Measurements from ENCODE around the gene COLQ.
"Not testable (repeated sequence)": the region's sequence is repeated elsewhere in the genome, so short reads cannot be mapped to it uniquely, and the experiment has no call there.

COLQ gene

GRCh38 chr3:15521573-15521965 is at the start of gene COLQ:
TSS of gene COLQ (minus strand) at chr3:15521706. CDS start at chr3:15521625, 81 bp downstream.
- no peak for DNase-seq

- DNase-seq: no peak
These were observed 41.7 kb upstream of the COLQ start for GRCh38 chr3:15563190-15563589.

GRCh38 chr3:15562560-15562959 is 41.1 kb upstream of the COLQ start:
- no peak for DNase-seq

GRCh38 chr3:15558581-15558980 is 37.1 kb upstream of the COLQ start:
- DNase-seq: no peak

GRCh38 chr3:15557511-15557946 is 36.0 kb upstream of the COLQ start:
- peak; percentile 35 for DNase-seq

GRCh38 chr3:15556512-15556911 is 35.0 kb upstream of the COLQ start:
- DNase-seq: no peak

- DNase-seq: no peak
These were observed 32.2 kb upstream of the COLQ start for GRCh38 chr3:15553749-15554148.

GRCh38 chr3:15551902-15552301 is 30.4 kb upstream of the COLQ start:
- no peak for DNase-seq

GRCh38 chr3:15549846-15550245 is 28.3 kb upstream of the COLQ start:
- DNase-seq: no peak

- DNase-seq: no peak
These were observed 21.1 kb upstream of the COLQ start for GRCh38 chr3:15542614-15543013.

- DNase-seq: no peak
These were observed 19.9 kb upstream of the COLQ start for GRCh38 chr3:15541371-15541770.

GRCh38 chr3:15539066-15539465 is 17.6 kb upstream of the COLQ start:
- DNase-seq: no peak

- no peak for DNase-seq
These were observed 16.8 kb upstream of the COLQ start for GRCh38 chr3:15538345-15538744.

GRCh38 chr3:15536856-15537255 is 15.3 kb upstream of the COLQ start:
- no peak for DNase-seq

- DNase-seq: no peak
These were observed 14.2 kb upstream of the COLQ start for GRCh38 chr3:15535732-15536131.

GRCh38 chr3:15532614-15533013 is 11.1 kb upstream of the COLQ start:
- DNase-seq: not testable (repeated sequence)

- no peak for DNase-seq
These were observed 9.8 kb upstream of the COLQ start for GRCh38 chr3:15531346-15531745.

- DNase-seq: no peak
These were observed 7.5 kb upstream of the COLQ start for GRCh38 chr3:15528854-15529537.

- no peak for DNase-seq
These were observed 5.5 kb upstream of the COLQ start for GRCh38 chr3:15527031-15527459.

- no peak for DNase-seq
These were observed 4.3 kb upstream of the COLQ start for GRCh38 chr3:15525790-15526189.

- no peak for DNase-seq
These were observed 2.3 kb upstream of the COLQ start for GRCh38 chr3:15523660-15524417.

- DNase-seq: no peak
These were observed 510 bp upstream of the COLQ start for GRCh38 chr3:15522016-15522415.

GRCh38 chr3:15520804-15521572 is 518 bp downstream of the COLQ start:
- no peak for DNase-seq

- no peak for DNase-seq
These were observed 1.3 kb downstream of the COLQ start for GRCh38 chr3:15520185-15520584.
